GM18499 (cell line): ENCODE data around the gene SYNJ2.

Experiments used
- ATAC-seq: cut with Tn5 transposase; IDR thresholded peaks from one replicate; pipeline ENCODE4 v1.9.1; 2021; ENCODE audit warnings: moderate number of reproducible peaks; ENCODE audit not compliant: insufficient read depth, unreplicated experiment

The SYNJ2 gene

DNA sequence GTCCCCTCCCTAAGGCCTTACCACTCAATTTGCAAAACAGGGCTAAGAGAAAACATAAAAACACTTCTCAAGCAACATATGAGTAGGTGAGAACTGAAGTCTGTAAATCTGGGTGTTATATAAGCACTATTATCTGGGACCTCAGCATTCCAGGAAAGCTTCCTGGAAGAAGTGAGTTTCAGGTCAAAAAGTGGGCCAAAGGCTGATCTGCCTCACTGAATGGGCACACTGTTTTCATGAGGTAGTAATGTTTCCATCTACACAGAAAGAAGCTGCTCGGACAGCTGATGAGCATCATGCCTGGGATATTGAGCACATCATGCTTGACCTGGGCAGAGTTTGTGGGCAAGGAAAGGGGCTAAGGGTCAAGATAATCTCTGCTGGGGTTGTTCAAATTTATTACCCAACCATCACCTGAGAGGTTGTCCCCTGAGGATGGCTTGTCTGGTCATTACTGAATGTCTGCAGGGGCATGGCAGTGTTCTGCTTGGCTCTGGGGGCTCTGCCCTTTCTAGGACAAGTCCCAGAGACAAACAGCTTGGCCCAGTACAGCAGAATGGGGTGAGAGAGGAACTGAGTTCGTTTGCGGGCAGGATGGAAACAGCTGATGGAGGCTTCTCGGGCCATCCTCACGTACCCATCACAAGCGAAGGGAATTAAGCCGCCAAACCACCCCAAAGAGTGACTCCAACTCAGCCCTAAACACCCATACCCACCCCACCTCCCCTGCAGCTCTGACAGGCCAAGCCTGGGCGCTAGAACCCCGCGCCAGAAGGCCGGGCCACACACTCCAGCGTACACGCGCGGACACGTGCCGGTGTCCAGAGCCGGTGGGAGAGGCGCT, 1.2 kb upstream of the SYNJ2 start:
- no peak for ATAC-seq

DNA sequence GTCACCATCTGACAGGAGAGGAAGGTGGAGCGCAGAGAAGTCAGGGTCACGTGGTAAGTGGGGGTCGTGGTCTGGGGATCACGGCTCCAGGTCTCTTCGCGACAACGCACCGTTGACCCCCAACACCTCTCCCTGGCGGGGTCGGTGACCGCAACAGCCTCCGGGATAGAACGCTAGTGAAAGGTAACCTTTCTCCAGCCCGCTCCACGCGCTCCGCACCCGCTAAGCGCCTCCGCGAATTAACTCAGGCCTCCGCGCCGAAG, 600 bp upstream of the SYNJ2 start:
- ATAC-seq = no peak

DNA sequence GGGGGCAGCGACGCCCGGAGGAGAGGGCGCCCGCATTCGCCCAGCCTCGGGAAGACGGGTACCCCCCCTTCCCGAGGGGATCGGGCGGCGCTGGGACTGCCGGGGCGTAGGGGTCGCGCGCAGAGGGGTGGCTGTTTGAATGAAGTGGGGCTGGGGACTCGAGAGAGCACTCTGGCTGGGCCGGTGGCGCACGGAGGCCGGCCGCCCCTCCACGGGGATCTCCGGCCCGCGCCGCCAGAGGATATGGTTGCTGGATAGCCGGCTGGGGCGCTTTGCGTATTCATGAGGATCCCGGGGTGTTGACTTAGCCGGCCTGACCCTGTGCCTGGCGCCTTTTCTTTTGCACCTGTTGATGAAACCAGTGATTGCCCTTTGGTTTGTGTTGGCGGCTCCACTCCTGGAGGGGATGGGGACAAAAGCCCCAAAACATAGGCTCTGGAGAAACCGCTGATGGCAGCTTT, 469 bp downstream of the SYNJ2 start:
- ATAC-seq = no peak

DNA sequence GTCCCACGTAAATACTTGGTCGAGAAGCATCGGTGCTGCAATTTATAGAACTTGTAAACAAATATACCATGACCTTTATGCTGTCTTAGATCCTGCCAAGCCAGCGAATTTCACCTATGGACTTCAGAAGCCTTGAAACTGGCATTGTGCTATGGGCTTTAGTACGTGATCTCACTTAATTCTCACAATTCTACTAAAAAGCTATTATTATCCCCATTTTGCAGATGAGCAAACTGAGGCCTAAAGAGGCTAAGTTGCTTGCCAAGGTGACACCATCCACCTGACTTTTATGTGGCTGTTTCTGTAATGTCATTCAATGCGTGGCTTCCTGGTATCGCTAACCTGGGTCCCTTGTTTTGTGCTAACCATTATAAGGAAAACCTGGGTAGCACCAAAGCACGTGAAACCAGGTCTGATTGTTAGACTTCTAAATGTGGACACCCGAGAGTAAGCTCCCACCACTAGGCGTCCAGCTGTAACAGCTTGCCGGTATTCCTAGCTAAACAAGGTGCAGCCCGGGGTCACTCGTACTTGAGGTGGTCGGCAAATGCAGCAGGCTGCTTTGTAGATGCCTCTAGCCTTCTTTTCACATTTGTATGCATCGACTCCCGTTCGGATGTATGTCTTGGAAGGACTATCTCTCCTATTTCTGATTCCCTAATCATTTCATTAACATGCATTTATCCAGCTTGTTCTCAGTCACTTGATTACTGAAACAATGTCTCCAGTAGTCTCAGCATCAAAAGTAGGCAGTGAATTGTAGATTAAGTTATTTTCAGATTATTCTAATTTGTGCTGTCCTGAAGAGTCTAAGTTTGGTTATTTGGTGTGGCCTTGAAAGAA, 1.1 kb downstream of the SYNJ2 start:
- ATAC-seq = no peak

DNA sequence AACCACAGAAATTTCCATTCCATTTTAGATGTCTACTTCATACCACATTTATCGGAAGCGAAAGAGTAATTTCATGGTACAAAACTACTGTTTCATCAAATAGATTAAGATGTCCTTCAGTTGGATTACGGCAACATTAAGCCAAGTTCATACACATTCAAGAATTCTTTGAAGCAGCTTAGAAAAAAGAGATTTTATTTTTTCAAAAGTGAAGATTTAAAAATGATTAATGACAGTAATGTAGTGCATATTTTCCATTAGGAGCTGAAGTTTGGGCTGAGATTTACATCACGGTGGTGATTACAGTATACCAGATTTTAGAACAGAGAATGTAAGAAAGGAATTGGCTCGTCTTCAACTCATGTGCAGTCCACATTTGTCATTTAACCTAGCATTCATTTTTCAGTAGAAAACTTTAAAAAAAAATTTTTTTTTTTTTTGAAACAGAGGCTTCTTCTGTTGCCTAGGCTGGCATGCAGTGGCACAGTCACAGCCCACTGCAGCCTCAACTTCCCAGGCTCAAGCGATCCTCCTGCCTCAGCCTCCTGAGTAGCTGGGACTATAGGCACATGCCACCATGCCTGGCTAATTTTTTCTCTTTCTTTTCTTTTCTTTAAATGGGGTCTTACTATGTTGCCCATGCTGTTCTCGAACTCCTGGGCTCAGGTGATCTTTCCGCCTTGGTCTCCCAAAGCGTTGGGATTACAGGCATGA, 1.9 kb downstream of the SYNJ2 start:
- no peak for ATAC-seq

DNA sequence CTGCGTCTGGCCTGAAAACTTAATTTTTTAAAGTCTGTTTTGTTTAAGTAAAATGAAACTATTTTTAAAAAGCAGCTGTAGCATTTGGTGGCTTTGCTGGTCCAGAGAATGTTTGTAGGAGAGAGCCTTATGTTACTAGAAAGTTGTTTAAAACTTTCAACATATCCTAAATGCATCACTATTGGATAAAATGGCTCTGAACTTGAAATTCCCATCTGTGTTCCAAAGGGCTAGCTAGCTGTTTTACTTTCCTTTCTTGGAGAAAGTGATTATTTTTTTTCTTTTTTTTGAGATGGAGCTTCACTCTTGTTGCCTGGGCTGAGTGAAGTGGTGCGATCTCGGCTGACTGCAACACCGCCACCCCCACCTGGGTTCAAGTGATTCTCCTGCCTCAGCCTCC, 2.5 kb downstream of the SYNJ2 start:
- no peak for ATAC-seq

DNA sequence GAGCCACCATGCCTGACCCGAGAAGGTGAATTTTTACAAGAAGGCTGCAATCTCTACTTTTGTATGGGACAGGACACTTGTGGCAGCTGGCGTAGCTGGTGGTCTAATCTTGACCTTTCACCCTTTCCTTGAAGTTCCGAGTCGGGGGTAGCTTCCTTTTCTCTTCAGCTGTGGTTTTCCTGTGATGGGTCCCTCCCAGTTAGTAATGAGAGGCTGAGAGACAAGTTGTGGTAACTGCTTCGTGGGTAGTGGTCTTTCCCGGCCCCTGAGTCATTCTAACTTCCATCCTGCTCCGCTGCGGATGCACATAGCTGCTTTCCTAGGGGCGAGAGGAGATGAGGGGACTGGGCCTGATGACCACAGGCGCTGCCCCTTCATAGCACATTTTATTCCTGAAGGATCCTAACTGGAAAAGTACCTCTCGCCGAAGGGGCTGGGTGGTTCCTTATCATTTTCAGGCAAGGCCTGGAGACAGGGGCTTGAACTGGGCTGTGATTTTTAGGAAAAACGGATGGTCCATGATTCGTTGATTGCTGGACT, 3.1 kb downstream of the SYNJ2 start:
- no peak for ATAC-seq

DNA sequence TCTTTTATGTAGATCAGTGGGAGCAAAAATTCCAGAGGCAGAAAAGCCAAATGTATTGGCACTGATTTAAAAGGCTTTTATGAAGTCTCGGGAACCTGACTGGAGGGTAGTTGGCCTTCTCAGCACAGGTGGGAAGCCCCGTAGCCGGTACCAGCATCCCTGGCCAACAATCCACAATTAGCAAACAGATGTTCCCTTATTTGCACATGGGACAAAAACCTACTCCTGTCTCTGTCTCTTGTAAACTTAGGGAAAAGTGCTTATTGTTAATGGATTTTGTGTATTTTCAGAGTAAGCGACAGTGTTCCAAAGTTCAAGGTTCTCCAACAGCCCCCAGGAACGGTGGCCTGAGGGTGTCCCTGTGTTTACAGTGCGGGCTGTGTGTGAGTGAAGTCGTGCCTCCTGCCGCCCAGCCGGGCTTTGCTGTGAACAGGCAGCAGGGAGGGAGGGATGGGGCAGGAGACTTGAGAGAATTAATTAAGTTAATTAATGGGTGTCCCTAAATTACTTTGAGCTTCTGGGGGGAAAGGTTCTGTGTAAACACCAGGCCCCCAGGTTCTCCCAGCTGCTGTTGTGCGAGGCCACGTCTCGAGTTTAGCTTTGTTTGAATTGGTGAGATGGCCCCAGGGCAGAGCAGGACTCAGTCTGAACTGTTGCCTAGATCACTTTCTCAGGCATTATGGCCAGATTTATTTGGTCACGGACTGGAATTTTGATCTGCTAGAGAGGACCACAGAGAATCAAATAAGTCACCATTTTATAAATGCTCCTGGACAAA, 3.9 kb downstream of the SYNJ2 start:
- ATAC-seq = no peak

DNA sequence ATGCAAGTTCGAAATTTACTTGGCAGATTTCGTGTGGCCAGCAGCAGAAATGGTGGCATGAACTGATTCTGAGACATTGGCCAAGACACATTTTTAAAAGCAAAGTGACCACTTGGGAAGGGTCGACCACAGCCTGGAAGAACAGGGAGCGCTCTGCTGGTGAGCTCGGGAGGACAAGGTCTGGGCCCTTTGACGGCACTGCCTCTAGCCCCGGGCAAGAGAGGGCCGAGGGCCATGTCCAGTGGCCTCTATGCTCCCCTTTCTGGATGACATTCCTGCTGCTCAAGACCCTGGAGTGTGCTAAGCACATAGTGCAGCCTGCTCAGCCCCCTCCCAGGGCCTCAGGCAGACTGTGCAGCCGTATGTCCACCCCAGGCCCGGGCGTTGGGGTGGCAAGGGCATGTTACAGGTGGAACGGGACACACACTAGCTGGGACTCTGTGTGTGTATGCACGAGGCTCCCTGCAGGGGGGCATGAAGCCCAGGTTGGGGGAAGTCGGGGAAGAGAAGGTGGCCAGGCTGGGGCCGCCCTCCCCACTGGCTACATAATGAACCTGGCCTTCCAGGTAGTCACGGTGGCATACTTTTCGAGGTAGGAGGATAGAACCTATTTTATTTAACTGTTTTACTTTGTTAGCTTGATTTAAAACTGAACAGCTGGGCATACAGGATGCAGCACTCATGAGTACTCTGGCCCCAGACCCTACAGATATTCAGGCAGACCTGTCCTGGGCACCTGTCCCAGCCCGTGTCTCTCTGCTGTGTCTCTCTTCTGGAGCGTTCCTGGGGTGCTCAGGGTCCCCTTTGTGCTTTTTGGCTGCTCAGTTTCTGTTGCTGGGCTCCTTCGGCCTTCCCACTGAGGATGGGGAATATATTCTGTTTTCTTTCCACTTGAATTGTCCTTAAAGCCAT, 6.4 kb downstream of the SYNJ2 start:
- no peak for ATAC-seq

DNA sequence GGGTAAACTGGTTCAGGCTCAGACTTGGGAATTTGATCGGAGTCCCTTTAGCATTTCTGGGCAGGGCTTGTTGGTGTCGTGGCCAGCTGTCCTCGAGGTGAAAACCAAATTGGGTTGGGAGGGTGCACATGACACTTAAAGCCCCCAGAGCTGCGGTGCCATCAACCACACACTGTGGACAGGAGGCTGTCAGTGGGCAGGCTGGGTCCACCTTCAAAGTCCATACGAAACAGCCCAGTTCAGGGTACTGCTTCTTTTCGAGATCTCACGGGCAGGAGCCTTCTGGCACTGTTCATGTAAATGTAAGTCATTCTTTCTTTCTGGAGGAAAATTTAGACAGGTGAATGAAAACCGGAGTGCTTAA, 7.0 kb downstream of the SYNJ2 start:
- ATAC-seq = no peak

DNA sequence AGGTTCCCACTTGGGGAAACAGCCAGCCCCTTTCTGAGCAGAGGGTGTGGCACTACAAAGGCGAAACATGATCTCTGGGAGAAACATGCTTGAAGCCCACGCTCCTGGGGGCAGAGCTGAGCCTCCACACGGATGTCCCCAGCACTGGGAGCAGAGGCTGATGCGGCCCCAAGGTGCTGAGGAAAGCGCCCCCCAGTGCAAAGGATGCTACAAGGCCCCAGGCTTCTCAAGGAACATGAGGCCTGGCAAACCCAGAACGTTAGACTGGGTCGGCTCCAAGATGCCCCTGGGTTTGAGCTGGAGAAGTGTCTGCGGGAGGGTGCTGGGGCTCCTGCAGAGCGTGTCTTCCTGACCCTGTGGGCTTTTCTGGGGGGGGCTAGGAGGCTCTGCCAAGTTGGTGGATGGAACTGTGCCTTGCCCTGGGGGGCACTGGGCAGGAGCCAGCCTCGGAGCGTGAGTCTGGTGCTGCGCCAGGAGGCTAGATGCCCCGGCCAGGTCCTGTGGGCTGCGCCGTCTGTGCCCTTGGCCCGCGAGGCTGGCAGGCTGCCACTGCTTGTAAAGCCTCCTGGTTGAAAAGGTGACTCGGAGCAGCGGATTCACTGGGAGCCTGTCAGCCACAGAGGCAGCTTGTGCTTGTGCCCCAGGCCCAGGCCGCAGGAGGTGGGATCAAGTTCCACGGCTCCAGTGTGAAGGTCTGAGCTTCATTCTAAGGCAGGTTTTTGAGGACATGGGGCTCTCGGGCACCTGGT, 8.1 kb downstream of the SYNJ2 start:
- ATAC-seq = no peak

DNA sequence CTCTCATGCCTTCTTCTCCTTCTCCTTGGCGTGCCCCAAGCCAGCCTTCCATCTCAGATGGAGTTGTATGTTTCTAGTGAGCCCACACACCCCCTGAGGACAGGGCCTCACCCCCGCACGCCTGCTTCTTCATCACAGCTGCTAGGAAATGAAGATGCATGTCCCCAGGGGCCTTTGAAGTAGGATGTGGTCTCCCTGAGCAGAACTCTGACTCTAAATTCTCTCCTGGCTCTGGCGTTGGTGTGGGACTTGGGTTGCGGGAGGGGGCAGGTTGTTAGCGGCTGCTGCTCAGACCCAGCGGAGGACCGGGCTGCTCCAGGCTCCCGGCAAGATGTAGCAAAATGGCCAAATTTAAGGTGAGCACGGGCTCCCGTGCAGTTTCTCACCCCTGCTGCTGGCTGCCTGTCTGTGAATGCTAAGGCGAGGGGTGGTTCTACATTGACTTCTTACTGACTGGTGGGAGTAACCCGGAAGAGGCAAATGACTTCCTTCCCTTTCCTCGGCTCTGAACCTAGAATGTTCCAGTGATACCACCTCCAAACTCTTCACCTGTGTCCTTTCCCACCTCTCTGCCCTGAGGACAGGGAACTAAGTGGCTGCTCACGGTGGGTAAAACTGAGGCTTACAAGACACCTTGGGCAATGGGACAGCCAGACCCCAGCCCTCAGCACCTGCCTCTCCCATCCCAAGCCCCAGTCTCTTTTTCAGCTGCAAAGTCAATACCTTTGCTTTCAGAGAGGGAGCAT, 8.8 kb downstream of the SYNJ2 start:
- ATAC-seq = no peak

DNA sequence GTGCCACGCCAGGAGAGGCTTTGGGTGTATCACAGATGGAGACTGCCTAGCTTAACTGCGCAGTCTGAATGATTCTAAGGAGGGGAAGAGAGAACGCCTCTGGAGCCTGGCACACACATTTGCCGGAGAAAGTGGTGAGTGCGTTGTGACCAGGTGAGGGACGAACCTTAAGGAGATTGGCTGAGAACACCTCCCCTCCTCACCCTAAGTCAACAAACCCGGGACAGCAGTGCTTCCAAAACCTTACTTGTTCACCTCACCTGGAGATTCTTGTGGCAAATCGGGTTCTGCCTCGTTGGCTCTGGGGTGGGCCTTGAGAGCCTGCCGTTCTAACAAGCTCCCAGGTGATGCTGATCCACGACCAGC, 9.4 kb downstream of the SYNJ2 start:
- no peak for ATAC-seq

DNA sequence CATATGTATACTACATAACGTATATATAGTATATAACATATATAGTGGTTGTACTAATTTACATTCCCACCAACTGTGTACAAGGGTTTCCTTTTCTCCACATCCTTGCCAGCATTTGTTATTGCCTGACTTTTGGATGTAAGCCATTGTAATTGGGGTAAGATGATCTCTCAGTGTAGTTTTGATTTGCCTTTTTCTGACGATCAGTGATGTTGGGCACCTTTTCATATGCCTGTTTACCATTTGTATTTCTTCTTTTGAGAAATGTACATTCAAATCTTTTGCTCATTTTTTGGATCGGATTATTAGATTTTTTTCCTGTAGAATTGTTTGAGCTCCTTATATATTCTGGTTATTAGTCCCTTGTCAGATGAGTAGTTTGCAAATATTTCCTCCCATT, 11.4 kb downstream of the SYNJ2 start:
- ATAC-seq = no peak

DNA sequence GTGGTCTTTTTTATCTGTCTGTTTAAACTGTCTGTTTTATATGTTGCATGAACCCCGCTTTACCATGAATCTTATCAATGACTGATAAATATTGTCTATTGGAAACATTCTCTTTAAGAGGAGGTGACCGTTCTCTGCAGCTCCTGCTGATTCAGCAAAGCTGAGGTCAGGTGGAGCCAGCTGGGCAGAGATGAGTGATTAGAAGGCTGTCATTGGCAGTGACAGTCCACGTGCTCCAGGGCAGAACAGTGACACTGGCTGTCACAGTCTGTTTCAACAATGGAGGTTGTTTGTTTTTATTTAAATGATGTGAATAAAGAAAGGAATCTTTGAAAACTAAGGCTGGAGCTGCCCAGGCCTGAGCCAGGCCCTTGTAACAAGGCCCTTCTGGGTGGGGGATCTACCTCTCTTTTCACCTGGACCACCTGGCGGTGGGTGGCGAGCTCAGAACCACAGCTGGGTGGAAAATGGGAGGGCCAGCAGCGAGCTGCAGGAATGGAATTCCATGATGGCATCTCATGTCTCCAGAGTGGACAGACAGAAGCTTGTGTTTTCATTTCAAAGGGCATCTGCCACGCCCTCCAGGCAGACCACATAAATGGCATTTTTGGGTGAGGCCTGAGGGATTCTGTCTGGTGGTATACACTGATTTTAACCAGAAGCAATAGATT, 12.6 kb downstream of the SYNJ2 start:
- ATAC-seq = no peak

DNA sequence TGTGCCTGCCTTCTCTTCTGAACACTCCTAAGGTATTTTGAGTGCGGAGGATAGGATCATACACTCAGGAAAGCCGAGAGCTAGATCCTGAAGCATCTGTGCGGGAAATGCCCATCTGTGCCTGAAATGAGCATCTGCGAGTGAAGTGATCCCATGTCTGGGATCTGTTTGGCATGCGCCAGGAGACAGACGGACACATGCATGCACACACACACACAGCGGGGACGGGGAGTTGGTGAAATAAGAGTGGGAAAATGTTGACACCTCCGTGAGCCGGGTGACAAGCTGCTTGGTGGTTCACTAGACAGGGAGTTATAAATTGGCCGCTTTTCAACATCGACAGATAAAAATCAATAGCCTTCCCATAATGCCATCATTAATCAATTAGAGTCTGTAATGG, 13.8 kb downstream of the SYNJ2 start:
- ATAC-seq = no peak

DNA sequence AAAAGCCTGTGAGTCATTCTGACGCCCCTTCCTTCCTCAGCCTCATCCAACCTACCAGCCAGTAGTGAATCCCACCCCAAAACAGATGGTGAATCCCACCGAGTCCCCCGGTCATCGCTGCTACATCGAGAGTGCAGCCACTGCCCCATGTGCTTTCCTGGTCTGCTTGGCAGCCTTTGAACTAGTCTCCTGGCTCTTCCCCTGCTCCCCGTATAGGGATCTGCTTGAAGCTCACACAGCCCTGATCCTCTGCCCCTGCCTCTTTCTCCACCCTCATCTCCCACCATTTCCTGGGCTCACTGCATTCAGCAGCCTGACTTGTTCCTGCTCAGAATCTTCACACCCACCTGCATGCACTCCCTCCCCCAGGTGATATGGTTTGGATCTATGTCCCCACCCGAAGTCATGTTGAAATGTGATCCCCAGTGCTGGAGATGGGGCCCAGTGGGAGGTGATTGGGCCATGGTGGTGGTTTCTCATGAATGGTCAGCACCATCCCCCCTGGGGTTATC, 14.6 kb downstream of the SYNJ2 start:
- no peak for ATAC-seq
